ENCODE data around the gene TTC39C. TPM values are rescaled to one million over a fixed set of nuclear protein-coding genes. Genes with fewer than 3 reads are reported as not detected.

The TTC39C gene
- total and polyA plus RNA-seq, 12 donors, result 28.9 to 77.6 (median 49.3) TPM

GRCh38 chr18:24018299-24018886, 3.8 kb downstream of the TTC39C start:
- intact Hi-C loops (cut with DNase I), result loop anchor here in 1 of 2 donors (5.0 to 10.0 kb wide), 2 partner anchors 56 to 99 kb away; no protein-coding TSS in a partner anchor
- WGBS, 4 donors, result 82 to 88% (median 85%) methylated on average over 11 of the region's 11 CpGs

GRCh38 chr18:24019641-24020331, 5.2 kb downstream of the TTC39C start:
- Histone ChIP-seq H3K4me3 (no peak overlapping the region), H3K27me3 (no peaks in the 10 kb centered on the region), H3K27ac (no peak overlapping the region), H3K4me1 (replicated peaks in 1 of 2) (peaks cover 7 to 30% of the 10 kb centered on the region in 2 donors), H3K36me3 (replicated peaks in 1 of 2) (no peaks in the 10 kb centered on the region), H3K9me3 (replicated peaks in 1 of 3) (no peaks in the 10 kb centered on the region)
- WGBS, 4 donors, result 73 to 85% (median 79%) methylated on average over 5 of the region's 5 CpGs
- DNase-seq, result no peak
- TF ChIP-seq POLR2A (IDR thresholded peaks at IDR 0.05) (no peak), CTCF (IDR thresholded peaks at IDR 0.05) (no peak)
- intact Hi-C loops (cut with DNase I), result loop anchor here in 1 of 2 donors (5.0 to 10.0 kb wide), 2 partner anchors 55 to 98 kb away; no protein-coding TSS in a partner anchor

More at GRCh38 chr18:24018299-24018886, 3.8 kb downstream of the TTC39C start:
- no peak for TF ChIP-seq CTCF (IDR thresholded peaks at IDR 0.05)
- TF ChIP-seq POLR2A (IDR thresholded peaks at IDR 0.05), result no peak
- peaks cover 7 to 30% of the 10 kb centered on the region in 2 donors for H3K4me1 ChIP-seq (replicated peaks in 1 of 2)
- no peaks in the 10 kb centered on the region for H3K36me3 ChIP-seq (replicated peaks in 1 of 2)
- H3K4me3 ChIP-seq, result no peak overlapping the region
- DNase-seq, result no peak
- no peaks in the 10 kb centered on the region for H3K27me3 ChIP-seq
- no peak overlapping the region for H3K27ac ChIP-seq
- H3K9me3 ChIP-seq (replicated peaks in 1 of 3), result no peaks in the 10 kb centered on the region

- TF ChIP-seq CTCF (IDR thresholded peaks at IDR 0.05), result no peak
- no peak for TF ChIP-seq POLR2A (IDR thresholded peaks at IDR 0.05)
- intact Hi-C loops (cut with DNase I), result no loop called here
- H3K27ac ChIP-seq, result no peak overlapping the region
- no peak for DNase-seq
- peaks cover 6 to 20% of the 10 kb centered on the region in 2 donors for H3K4me1 ChIP-seq (replicated peaks in 1 of 2)
- 78 to 95% (median 85%) methylated on average over 2 to 3 of the region's 3 CpGs for WGBS, 4 donors
- H3K9me3 ChIP-seq (replicated peaks in 1 of 3), result no peaks in the 10 kb centered on the region
- H3K36me3 ChIP-seq (replicated peaks in 1 of 2), result no peaks in the 10 kb centered on the region
- H3K4me3 ChIP-seq, result no peak overlapping the region
- H3K27me3 ChIP-seq, result no peaks in the 10 kb centered on the region
Measured at GRCh38 chr18:24021505-24021904, 7.0 kb downstream of the TTC39C start.

- Histone ChIP-seq H3K27me3 (no peaks in the 10 kb centered on the region), H3K36me3 (replicated peaks in 1 of 2) (no peaks in the 10 kb centered on the region), H3K4me3 (no peak overlapping the region), H3K27ac (no peak overlapping the region), H3K9me3 (replicated peaks in 1 of 3) (no peaks in the 10 kb centered on the region), H3K4me1 (replicated peaks in 1 of 2) (peaks cover 0 to 17% of the 10 kb centered on the region in 2 donors)
- intact Hi-C loops (cut with DNase I), result no loop called here
- TF ChIP-seq CTCF (IDR thresholded peaks at IDR 0.05), result no peak
- no peak for TF ChIP-seq POLR2A (IDR thresholded peaks at IDR 0.05)
- WGBS, 4 donors, result 56 to 80% (median 69%) methylated on average over 3 to 4 of the region's 4 CpGs
- DNase-seq, result peak in 2 of 7 donors; percentile 24 to 33
Measured at GRCh38 chr18:24022161-24022560, 7.6 kb downstream of the TTC39C start.
